NCI-H748 (cell line): ENCODE data around the gene RBM17.
A peak's percentile ranks its signal among the peaks of the same experiment; 100 is the strongest.
"Not testable (repeated sequence)": the region's sequence is repeated elsewhere in the genome, so short reads cannot be mapped to it uniquely, and the experiment has no call there.

Source experiments
- DNase-seq: peaks from one replicate; lab custom pipeline; 2025; ENCODE audit not compliant: unreplicated experiment; lab: John Stamatoyannopoulos, UW

Gene RBM17, protein sequence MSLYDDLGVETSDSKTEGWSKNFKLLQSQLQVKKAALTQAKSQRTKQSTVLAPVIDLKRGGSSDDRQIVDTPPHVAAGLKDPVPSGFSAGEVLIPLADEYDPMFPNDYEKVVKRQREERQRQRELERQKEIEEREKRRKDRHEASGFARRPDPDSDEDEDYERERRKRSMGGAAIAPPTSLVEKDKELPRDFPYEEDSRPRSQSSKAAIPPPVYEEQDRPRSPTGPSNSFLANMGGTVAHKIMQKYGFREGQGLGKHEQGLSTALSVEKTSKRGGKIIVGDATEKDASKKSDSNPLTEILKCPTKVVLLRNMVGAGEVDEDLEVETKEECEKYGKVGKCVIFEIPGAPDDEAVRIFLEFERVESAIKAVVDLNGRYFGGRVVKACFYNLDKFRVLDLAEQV

GRCh38 chr10:6088721-6089333 lies at the start of gene RBM17:
Gene RBM17 (plus strand): TSS chr10:6089034. CDS start chr10:6097066, 8,032 bp downstream.
- DNase-seq = peak; percentile 93

GRCh38 chr10:6039711-6040110 lies 49.1 kb upstream of the RBM17 start:
- DNase-seq = no peak

- no peak for DNase-seq
These were observed 48.6 kb upstream of the RBM17 start for GRCh38 chr10:6040205-6040604.

DNA sequence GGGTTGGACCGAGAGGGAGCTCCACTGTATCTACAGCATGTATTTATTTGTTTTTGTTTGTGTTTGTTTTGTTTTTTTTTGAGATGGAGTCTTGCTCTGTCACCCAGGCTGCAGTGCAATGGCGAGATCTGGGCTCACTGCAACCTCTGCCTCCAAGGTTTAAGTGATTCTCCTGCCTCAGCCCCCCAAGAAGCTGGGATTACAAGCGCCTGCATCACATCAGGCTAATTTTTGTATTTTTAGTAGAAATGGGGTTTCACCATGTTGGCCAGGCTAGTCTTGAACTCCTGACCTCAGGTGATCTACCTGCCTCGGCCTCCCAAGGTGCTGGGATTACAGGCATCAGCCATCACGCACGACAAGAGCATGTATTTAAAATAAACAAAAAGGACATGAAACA lies 45.5 kb upstream of the RBM17 start:
- not testable (repeated sequence) for DNase-seq

DNA sequence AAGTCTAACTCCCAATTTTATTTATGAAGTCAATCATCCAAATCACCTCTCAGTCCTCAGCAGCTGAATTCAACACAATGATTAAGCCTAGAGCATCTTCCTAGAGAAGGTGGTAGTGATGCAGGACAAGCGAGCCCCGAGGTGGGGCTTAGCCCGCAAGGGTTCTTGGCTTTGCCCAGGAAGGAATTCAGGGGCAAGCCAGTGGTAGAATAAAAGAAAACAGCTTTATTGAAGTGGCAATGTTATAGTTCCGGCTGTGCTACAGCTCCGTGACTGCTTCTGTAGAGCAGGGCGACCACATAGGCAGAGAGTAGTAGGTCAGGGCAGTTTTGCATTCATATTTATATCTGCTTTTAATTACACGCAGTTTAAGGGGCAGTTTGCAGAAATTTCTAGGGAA lies 44.8 kb upstream of the RBM17 start:
- no peak for DNase-seq

DNA sequence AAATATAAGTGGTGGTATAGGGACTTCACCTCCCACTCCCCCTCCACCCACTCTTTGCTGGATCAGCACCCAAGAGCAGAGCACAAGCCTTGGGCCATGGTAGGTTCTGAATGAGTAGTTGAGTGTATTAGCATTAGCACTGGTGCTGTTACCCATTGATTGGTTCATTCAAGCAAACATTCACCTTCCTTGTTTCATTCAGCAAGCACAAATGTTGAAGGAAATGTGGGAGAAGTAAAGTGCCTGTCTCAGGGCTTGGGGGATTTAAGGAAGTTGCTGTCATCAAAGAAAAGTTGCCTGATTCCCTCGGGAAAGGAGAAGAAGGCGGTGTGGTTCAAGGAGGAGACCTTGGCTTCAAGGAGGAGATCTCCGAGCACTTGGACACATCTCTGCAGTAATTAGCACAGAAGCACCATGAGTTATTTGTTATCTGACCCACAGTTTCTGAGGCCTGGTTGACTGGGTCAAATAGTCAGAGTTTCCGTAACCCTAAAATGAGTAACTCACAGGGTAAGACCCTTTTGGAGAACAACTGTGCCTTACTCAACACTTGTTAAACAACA lies 44.0 kb upstream of the RBM17 start:
- no peak for DNase-seq

- DNase-seq = no peak
These were observed 43.5 kb upstream of the RBM17 start for GRCh38 chr10:6045314-6045848.

- no peak for DNase-seq
These were observed 42.7 kb upstream of the RBM17 start for GRCh38 chr10:6045878-6046772.

GRCh38 chr10:6046773-6047611 lies 41.8 kb upstream of the RBM17 start:
- DNase-seq = no peak

DNA sequence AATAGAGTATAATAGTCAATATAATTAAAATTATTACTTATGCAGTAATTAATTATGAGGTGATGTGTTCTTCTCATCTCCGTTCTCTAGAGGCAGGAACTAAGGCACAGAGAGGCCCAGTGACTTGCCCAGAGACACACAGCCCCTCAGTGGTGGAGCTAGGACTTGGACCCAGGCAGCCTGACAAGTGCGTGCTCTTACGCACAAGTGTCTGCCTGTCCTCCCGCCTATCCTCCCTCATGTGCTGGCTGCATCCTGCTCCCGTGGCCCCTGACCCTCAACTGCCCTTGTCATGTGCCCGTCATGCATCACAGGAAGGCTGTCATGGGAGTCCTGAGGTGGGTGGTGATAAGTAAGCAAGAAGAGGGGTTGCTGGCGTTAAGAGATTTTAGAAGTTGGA lies 41.0 kb upstream of the RBM17 start:
- no peak for DNase-seq

DNA sequence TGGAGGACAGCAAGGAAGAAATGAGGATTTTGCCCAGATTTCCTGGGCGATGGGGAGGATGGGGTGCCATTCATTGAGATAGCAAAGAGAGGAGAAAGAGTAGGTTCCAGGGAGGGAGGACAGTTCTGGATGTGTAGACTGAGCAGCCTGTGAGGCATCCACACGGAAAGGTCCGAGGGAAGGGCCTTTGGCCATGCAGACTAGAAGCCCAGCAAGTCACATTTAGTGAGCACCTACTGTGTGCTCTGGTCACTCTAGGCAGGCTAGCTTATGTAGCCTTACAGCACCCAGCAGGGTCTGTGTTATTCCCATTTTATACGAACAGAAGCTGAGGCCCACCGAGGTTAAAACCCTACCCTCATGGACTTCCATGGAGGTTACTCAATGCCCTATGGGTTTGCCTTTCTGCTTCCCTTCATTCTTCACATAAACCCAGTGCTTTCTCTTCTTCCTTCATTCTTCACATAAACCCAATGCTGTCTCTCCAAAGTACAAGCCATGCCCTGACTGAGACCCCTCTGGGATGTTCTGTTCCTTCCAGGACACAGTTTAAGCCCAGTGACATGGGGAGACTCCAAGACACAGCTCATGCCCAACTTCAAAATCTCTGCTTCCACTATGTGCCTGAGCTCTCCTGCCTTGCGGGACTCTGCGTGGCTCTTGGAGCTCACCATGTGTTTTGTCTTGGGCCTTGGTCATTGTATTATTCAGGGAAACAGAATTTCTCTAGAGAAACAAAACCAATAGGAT lies 40.4 kb upstream of the RBM17 start:
- DNase-seq = no peak

GRCh38 chr10:6049031-6049400 lies 39.8 kb upstream of the RBM17 start:
- no peak for DNase-seq

DNA sequence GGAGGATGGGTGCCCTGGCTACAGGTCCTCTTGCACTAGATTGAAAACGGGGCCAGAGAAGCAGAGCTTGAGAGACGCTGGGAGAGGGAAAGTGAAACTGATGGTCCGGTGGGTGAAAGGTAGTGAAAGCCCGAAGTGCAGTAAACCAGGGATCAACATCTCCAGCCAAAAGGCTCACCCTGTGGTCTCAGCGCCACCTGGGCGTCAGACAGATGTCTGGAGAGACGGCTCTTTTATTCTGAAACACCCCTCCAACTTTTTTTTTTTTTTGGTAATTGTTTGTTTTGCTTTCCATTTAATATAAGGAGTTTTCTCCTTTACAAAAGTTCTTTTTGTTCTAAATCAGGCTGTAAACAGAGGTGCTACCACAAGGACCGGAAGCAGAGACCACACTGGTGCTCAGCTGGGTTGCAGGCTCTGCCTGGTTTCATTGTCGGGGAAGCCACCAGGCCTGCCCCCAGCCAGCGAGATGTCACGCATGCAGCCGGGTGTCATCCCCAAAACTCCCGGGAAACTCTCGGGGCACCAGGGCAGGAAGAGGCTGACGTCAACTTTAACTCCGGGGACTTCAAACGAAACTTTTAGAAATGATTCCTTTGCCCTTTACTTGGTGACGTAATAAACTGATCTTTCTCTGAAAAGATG lies 37.9 kb upstream of the RBM17 start:
- peak; percentile 23 for DNase-seq

DNA sequence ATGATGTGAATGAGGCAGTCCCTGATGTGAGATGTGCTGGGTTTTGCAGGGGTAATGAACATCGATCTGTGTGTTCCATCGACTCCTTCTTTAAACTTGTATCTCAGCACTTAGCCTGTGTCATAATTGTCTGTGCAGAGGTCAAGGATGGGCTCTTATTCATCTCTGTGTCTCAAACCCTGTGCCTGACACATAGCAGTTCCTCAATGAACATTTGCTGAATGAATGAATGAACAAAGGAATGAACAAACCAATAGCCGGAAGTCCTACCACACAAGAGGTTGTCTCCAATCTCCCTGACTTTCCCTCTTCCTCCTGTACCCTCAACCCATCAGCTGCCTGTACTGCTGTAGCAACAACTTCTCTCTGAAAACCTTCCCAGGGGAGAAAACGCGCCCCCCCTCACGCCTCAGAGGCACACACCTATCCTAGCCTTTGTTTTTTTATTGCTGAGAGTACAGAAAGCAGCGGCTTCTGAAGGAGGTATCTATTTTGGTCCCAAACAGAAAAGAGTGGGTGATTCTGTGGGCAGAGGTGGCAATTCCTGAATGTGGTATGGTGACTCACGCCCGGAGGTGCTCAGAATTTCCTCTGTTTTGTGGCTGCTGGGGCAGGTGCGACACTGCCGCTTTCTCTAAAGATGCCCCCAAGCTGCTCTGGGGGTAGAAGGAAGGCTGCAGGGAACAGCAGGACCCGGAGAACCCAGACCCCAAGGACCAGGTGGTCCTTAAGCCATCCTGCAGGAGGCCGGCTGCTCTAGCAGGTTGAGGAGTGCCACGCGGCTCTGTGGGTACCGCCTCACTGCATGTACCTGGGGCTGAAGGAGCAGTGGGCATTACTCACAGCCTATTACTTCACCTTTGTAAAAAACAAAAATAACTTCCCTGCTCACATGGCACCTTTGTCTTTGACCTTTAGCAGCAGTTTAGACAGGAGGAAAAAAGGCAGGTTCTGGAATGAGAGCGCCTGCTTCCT lies 36.3 kb upstream of the RBM17 start:
- DNase-seq = no peak

GRCh38 chr10:6053303-6053702 lies 35.5 kb upstream of the RBM17 start:
- DNase-seq = no peak

DNA sequence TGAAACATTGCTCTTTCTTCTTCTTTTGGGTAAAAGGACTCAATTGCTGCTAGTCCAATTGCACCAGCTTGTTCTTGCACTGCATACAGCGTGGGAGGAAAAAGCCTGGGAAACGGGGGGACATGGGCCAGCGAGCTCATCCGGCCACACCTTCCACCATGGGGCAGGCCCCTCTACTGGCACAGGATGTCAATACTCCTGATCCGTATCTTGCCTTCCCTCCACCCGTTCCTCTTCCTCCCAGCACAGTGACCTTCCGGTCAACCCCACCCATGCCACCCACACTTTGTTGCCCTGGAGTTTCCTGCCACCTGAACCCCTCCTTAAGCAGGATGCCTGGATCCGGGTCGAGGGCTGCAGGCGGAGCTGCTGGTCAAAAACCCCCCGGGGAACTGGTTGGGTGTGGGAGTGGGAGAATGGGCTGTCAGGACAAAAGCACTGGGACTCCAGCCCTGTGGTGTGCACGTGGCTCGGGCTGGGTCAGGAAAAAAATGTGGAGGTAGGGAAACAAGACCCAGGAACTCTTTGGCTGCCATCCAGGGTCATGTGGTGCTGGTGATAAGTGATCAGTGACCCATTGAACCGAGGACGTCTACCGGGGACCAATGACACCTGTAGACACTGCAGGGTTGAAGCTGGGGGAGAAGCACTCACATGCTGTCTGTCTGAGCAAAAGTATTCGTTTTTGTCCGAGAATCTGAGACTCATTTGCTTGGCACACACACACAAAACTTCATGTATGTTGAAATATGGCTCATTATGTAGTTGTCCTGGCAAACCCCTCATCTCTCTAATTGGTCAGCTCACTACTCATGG lies 34.8 kb upstream of the RBM17 start:
- DNase-seq = peak; percentile 17

DNA sequence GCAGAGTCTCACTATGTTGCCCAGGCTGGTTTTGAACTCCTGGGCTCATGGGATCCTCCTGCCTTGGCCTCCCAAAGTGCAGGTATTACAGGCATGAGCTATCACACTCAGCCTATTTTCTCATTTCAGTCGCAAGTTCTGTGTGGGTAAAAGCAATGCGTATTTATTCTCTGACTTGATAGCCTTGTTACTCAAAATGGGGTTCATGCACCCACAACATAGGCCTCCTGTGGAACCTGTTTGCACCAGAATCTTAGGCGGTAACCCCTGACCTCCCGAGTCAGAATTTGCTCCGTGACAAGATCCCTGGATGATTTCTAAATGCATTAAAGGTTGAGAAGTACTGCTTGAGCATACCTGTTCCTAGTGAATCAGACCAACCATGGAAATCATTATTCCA lies 34.0 kb upstream of the RBM17 start:
- DNase-seq = no peak
